Ovary (tissue), 9 donors: ENCODE data around the gene PSME3. TPM values are rescaled to one million over a fixed set of nuclear protein-coding genes. Genes with fewer than 3 reads are reported as not detected.

Source experiments
- DNase-seq, 5 donors: peaks; one replicate each; pipeline ENCODE4 v3.0.0-alpha.2; 2019 to 2020
- H3K27ac ChIP-seq, 2 donors: fragments of 200-600 bp; one replicate each; pipeline versions ENCODE4 v1.5.1 to v1.8.0; 2019 to 2022
- H3K27me3 ChIP-seq: fragments of 200-600 bp; one replicate; pipeline ENCODE4 v1.8.0; 2022
- H3K36me3 ChIP-seq: fragments of 200-600 bp; sonication (generic); one replicate; pipeline ENCODE4 v1.5.1; 2019
- H3K4me1 ChIP-seq: one replicate; pipeline ENCODE4 v1.8.1; 2013; ENCODE audit warnings: mild to moderate bottlenecking, moderate library complexity; ENCODE audit not compliant: insufficient read depth
- H3K4me3 ChIP-seq: fragments of 200-600 bp; sonication (generic); one replicate; pipeline ENCODE4 v1.5.1; 2017
- H3K9me3 ChIP-seq, 2 donors: fragments of 200-600 bp in 1 of 2; sonication (generic) in 1 of 2; one replicate each; pipeline versions ENCODE4 v1.5.1 to v1.8.1; 2013 to 2019; ENCODE audit warnings: mild to moderate bottlenecking in 1 of 2, moderate library complexity in 1 of 2
- EP300 ChIP-seq: sonication (generic); formaldehyde crosslinking; IDR thresholded peaks from one replicate; pipeline ENCODE4 v1.6.1; 2017; ENCODE audit warnings: antibody characterized with exemption
- POLR2A ChIP-seq: fragments of 450-650 bp; IDR thresholded peaks from one replicate; pipeline ENCODE4 v1.6.1; 2017; ENCODE audit warnings: antibody characterized with exemption, mild to moderate bottlenecking, moderate library complexity
- WGBS, 3 donors: extraction: QIAGEN DNeasy Blood & Tissue Kit in 1 of 3; methylation state at CpG; one replicate each; pipeline versions ENCODE4 v1.1.5 to v1.1.7; 2013 to 2017; 5-methylcytosine and 5-hydroxymethylcytosine counted together
- intact Hi-C, 4 donors: fragments of 100-400 bp; cut with DNase I; formaldehyde crosslinking; loops; one replicate each; pipeline versions ENCODE4 v1.11.0 to v1.15.1; 2022 to 2023
- polyA plus RNA-seq, 2 donors: library from polyadenylated mRNA; stranded (reverse); fragments of 200-250 nt in 1 of 2; fragments of 350-450 nt in 1 of 2; fragmentation: Illumina TruSeq in 1 of 2; extraction: RNeasy Lipid Tissue Mini Kit (QIAGEN cat#74804) in 1 of 2; gene quantifications; one replicate each; pipeline ENCODE4 v1.2.3, GENCODE V29; 2013 to 2014
- total RNA-seq, 7 donors: library from RNA; depleted of rRNA in 2 of 7; stranded (reverse); fragments of >200 nt in 2 of 7; fragmentation: NEBNext Ultra II Directional in 3 of 7; extraction: Animal tissue kit (Norgen Biotek cat#: 25700) in 3 of 7; gene quantifications; one replicate each; pipeline versions ENCODE4 v1.1.0 to v1.2.4, GENCODE V29; 2016 to 2023
- TF ChIP-seq, protein P1 (sequence below), 3 donors: fragments of 450-650 bp in 2 of 3; fragments of 200-600 bp in 1 of 3; IDR thresholded peaks; one replicate each; pipeline versions ENCODE4 v1.5.1 to v1.8.0; 2016 to 2022; ENCODE audit warnings: antibody characterized with exemption in 3 of 3, mild to moderate bottlenecking in 1 of 3
- donor health status: DM: no; HTN: no; CAD: no; lungs with moderate emphysema.
- donor health status: DM: no; HTN: no; CAD: no.
- donor health status: Bipolar disorder and iron deficiency.
- donor health status: DM: yes; HTN: yes; CAD: no.
- donor health status: DM: no; HTN: no; CAD: no.
- donor health status: DM: yes; HTN: yes; CAD: no.

PSME3 gene
- total and polyA plus RNA-seq, 9 donors = 28.6 to 118 (median 61.9) TPM

DNA sequence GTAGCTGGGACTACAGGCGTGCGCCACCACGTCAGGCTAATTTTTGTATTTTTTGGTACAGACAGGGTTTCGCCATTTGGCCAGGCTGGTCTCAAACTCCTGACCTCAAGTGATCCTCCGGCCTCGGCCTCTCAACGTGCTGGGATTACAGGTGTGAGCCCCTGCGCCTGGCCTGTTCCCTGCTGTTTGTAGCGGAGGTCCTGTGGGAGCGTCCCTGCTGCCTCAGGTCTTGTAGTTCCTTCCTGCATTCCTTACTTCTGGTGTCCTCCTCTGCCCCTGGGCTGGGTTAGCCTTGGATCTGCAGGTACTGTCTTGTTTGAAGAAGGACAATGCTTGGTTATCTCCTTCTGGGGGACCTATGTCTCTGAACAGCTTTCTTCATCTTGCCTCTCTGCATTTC is 43.8 kb downstream of the PSME3 start:
- 87 to 95% (median 94%) methylated on average over 10 of the region's 10 CpGs for WGBS, 3 donors

DNA sequence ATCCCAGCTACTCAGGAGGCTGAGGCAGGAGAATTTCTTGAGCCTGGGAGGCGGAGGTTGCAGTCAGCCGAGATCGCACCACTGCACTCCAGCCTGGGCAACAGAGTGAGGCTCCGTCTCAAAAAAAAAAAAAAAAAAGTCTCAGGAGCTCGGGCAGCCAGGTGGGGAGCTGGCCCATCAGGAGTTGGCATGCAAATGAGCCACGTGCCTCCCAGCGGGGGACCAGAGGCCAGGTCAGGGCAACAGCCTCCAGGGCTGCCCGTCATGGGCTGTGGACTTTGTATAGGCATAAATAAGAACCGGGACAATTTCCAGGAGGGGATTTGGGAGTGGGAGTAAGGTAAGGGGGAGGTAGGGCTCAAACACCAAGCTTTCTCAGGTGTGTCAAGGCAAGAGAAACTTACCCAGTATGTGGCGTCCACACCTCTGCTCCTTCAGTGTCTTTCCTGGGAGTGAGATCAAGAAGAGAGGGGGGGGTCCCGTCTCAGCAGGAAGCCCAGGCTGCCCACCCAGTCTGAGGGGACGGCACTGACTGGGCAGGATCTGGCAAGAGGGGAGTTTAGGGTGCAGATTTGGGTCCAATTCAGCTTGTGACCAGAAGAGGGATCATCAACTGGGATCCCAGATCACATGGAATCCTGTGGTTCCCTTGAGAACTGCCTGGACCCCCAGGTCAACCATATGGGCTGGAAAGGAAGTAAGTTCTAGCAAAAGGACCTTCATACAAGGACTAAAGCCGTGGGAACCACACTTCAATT is 45.1 kb downstream of the PSME3 start:
- intact Hi-C loops = no loop called here
- DNase-seq = no peak
- Histone ChIP-seq H3K4me3 (no peak overlapping the region), H3K36me3 (no peaks in the 10 kb centered on the region), H3K27me3 (no peaks in the 10 kb centered on the region), H3K27ac (no peak overlapping the region), H3K4me1 (no peaks in the 10 kb centered on the region), H3K9me3 (no peaks in the 10 kb centered on the region)
- WGBS, 3 donors = 37 to 44% (median 40%) methylated on average over 13 of the region's 13 CpGs
- TF ChIP-seq POLR2A (no peak), EP300 (no peak)
- TF ChIP-seq, protein P1, sequence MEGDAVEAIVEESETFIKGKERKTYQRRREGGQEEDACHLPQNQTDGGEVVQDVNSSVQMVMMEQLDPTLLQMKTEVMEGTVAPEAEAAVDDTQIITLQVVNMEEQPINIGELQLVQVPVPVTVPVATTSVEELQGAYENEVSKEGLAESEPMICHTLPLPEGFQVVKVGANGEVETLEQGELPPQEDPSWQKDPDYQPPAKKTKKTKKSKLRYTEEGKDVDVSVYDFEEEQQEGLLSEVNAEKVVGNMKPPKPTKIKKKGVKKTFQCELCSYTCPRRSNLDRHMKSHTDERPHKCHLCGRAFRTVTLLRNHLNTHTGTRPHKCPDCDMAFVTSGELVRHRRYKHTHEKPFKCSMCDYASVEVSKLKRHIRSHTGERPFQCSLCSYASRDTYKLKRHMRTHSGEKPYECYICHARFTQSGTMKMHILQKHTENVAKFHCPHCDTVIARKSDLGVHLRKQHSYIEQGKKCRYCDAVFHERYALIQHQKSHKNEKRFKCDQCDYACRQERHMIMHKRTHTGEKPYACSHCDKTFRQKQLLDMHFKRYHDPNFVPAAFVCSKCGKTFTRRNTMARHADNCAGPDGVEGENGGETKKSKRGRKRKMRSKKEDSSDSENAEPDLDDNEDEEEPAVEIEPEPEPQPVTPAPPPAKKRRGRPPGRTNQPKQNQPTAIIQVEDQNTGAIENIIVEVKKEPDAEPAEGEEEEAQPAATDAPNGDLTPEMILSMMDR (IDR thresholded peaks at IDR 0.05) = no peak

More for the DNA sequence above, 43.8 kb downstream of the PSME3 start:
- Histone ChIP-seq H3K4me3 (no peak overlapping the region), H3K4me1 (no peaks in the 10 kb centered on the region), H3K27me3 (no peaks in the 10 kb centered on the region), H3K9me3 (no peaks in the 10 kb centered on the region), H3K27ac (no peak overlapping the region), H3K36me3 (no peaks in the 10 kb centered on the region)
- DNase-seq = no peak
- TF ChIP-seq EP300 = no peak
- TF ChIP-seq, protein P1 (IDR thresholded peaks at IDR 0.05) = no peak
- TF ChIP-seq POLR2A = no peak
- intact Hi-C loops = no loop called here

DNA sequence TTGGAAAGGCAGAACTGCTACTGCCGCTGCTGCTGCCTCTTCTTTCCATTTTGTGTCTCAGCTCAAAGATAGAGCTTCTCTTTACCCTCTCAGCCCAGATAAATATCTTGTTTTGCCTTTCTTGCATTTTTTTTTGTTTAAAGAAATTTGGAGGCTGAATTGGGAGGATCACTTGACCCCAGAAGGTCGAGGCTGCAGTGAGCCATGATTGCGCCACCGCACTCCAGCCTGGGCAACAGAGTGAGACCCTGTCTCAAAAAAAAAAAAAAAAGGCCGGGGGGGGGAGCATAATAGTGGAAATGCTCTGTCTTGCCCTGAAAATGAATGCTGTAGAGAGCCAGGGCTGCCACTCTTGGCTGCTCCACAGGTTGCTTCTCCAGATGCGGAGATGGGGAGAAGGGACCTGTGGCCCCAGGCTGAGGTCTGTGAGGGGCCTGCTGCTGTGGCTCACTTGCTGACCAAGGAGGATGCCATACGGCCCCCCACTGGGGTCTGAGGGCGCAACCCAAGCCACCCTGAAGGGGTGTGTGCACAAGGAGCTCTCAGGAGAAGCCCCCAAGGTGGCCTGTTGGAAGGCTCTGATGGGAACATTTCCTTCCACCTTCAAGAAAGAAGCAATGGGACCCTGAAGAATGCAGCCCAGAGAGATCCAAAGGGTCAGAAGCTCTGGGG is 45.9 kb downstream of the PSME3 start:
- H3K4me1 ChIP-seq = no peaks in the 10 kb centered on the region
- H3K36me3 ChIP-seq = no peaks in the 10 kb centered on the region
- no peaks in the 10 kb centered on the region for H3K27me3 ChIP-seq
- H3K27ac ChIP-seq = no peak overlapping the region
- H3K9me3 ChIP-seq = no peaks in the 10 kb centered on the region
- 76 to 88% (median 86%) methylated on average over 8 of the region's 8 CpGs for WGBS, 3 donors
- no peak overlapping the region for H3K4me3 ChIP-seq
- intact Hi-C loops = no loop called here
- no peak for TF ChIP-seq EP300
- no peak for TF ChIP-seq POLR2A
- TF ChIP-seq, protein P1 (IDR thresholded peaks at IDR 0.05) = no peak
- no peak for DNase-seq

DNA sequence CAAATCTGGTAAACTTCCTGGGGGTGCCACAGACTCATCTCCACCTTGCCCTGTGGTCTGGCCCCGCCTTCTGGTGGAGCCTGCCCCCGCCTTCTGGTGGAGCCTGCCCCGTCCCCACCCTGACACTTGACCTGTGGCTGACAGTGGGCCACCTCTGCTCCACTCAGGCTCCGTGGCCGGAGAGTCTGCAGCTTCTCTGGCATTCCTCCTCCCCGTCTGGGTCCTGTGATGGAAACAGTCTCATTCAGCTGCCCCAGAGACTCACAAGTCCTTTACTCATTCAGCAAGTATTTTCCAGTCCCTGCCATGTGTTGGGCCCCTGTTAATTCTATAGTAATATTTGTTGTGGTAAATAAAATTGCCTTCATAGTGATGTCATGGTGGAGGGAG is 46.4 kb downstream of the PSME3 start:
- Histone ChIP-seq H3K9me3 (no peaks in the 10 kb centered on the region), H3K4me3 (no peak overlapping the region), H3K27ac (no peak overlapping the region), H3K27me3 (no peaks in the 10 kb centered on the region), H3K4me1 (no peaks in the 10 kb centered on the region), H3K36me3 (no peaks in the 10 kb centered on the region)
- no peak for TF ChIP-seq EP300
- TF ChIP-seq, protein P1 (IDR thresholded peaks at IDR 0.05) = no peak
- no peak for TF ChIP-seq POLR2A
- WGBS, 3 donors = 47 to 67% (median 49%) methylated on average over 6 of the region's 6 CpGs
- no peak for DNase-seq
- intact Hi-C loops = no loop called here
